IPS-NIHi7 (cell line): ENCODE results near the gene CFAP299.

ENCODE experiments used
- DNase-seq: peaks from one replicate; pipeline ENCODE4 v3.0.0; 2012; ENCODE audit warnings: mixed read lengths; ENCODE audit errors: extremely low spot score

Gene CFAP299

GRCh38 chr4:80831383-80832361 is 496.1 kb downstream of the CFAP299 start:
- no peak for DNase-seq

DNA sequence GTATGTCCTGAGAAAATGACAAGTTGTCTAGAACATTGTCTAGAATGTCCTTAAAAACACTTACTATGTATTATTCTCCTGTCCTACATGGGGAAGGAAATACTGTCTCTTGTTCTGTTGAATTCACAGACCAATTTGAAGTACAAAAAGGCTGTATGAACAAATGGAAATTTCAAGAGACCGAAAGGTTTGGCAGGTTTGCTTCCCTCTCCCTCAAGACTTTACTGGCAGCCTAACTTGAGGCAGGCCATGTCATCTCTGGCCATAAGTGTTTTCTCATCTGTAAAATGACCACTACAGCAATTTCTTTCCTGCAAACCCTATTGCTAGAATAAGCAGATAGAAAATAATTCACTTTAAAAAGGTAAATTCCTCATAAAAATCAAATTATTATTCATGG is 503.8 kb downstream of the CFAP299 start:
- no peak for DNase-seq

DNA sequence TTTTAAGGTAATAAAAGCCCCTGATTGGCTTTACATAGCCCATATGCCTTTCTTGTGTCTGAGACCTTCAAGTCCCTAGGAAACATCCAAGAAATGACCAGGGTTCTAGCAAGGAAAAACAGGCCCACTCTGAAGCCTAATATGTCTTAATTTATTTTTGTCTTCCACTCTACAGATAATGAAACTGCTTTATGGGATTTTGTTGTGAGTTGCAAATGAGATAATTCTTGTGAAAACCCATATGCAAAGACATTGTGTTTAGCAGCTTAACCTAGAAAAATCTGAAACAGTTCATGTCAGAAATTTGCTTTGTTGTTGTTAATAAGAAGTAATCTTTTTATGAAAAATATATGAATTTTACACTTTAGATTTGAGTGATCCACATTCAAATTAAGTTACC is 504.3 kb downstream of the CFAP299 start:
- no peak for DNase-seq

- no peak for DNase-seq
These were observed 504.9 kb downstream of the CFAP299 start for GRCh38 chr4:80840396-80840795.

DNA sequence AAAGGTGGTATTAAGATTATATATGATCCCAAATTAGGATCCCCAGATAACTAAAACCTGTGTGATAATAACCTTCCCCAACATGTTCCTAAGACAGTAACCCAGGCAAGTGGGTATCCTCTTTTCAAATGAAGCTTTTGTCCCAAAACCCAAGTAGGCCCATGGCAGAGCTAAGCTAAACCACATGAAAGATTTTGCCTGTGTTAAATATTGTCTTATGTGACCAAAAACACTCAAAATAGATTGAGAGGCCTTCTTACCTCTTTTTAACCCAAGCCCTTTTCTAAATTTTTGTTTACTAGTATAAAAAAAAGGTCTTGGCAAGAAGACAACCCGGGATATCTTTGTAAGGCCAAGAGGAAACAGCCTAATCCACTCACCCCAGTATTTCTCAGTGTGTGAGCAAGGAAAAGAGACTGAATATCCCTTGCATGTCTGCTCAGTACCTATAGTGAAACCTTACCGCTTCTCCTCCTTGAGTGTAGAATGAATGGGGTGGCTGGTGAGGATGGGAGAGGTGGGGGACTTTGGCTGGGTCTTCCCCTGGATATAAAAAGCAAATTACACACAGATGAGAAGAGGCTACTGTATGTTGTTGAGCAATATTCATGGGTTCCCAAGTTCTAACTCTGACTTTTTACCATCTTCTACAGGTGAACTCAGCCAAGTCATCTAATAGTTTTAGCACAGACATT is 506.2 kb downstream of the CFAP299 start:
- no peak for DNase-seq

GRCh38 chr4:80846210-80846609 is 510.7 kb downstream of the CFAP299 start:
- DNase-seq, result no peak

DNA sequence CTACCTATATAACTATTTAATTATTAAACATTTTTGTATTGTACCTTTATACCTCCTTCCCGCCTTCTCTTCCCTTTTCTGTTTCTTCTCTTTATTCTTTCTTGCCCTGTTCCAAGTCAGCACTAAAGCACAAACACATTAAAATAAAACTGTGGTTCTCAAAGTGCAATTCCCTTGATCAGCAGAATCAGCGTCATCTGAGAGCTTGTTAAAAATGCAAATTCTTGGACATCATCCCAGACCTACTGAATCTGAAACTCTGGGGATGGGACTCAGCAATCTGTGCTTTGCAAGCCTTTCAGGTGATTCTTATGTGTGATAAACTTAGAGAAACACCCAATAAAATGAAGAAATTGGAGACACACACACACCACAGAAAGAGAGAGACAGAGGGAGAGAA is 516.5 kb downstream of the CFAP299 start:
- no peak for DNase-seq

DNA sequence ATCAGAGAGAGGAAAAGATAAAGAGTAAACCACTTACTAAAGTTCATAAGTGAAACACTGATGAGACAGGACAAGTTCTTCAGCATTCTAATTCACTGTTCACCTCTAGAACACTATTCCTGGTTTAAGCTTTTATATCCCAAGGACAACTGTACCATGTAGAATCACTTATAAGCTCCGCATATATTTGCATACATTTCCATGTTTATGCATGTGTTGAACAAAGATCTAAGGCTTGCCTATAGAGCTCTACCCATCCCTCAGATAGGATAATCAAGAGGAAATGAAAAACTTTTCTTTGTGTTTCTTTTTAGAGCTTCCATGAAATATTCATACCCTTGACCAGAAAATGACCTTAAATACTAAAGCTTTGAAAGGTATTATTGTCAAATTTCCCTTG is 538.0 kb downstream of the CFAP299 start:
- DNase-seq, result no peak

DNA sequence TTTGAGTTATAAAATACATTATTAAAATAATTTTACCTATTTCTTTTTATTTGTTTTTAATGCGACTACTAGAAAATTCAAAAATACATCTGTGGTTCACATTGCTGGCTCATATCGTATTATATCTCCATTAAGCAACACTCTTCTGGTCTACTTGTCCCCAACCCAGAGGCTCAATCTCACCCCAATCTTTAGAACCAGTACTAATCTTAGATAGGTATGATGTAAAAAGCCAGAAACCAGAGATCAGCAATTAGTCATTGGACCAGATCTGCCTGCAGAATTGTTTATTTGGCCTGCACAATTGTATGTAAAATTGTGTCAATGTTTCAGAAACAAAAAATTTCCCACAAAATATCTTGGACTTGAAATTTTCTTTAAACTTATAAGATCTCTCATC is 539.4 kb downstream of the CFAP299 start:
- DNase-seq, result no peak

- DNase-seq, result no peak
These were observed 540.1 kb downstream of the CFAP299 start for GRCh38 chr4:80875642-80876041.

DNA sequence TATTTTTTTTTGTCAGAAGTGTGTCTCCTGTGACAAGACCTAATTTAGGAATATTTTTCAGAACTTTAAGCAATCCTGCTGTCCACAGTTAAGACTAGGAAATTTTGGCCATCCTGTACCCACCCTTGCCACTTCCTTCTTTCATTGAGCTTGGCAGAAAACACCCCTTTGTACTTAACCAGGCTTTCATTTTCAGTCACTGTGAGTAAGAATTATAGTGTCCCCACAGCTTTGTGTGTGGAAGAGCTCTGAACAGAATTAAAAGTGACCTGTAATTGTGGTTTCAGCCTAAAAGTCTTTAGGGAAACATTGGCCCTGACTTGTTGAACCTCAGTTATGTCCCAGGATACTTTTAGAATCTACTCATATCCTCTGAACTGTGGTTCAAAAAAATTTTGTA is 541.3 kb downstream of the CFAP299 start:
- no peak for DNase-seq

DNA sequence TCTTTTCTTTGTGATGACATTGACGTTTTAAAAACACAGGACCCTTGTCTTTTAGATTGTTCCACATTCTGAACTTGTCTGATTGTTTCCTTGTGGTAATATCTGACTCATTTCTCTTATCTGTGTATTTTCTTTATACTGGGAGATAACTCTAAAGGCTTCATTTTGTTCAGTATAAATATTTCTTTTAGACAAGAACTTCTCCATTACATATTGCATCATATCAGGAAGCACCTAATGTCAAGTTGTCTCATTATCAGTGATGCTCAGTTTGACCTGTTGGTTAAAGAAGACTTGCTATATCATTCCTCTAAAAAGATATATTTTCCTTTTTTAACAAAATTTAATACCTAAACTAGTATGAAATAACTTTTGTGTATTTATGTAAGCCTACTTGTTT is 542.7 kb downstream of the CFAP299 start:
- DNase-seq, result no peak

DNA sequence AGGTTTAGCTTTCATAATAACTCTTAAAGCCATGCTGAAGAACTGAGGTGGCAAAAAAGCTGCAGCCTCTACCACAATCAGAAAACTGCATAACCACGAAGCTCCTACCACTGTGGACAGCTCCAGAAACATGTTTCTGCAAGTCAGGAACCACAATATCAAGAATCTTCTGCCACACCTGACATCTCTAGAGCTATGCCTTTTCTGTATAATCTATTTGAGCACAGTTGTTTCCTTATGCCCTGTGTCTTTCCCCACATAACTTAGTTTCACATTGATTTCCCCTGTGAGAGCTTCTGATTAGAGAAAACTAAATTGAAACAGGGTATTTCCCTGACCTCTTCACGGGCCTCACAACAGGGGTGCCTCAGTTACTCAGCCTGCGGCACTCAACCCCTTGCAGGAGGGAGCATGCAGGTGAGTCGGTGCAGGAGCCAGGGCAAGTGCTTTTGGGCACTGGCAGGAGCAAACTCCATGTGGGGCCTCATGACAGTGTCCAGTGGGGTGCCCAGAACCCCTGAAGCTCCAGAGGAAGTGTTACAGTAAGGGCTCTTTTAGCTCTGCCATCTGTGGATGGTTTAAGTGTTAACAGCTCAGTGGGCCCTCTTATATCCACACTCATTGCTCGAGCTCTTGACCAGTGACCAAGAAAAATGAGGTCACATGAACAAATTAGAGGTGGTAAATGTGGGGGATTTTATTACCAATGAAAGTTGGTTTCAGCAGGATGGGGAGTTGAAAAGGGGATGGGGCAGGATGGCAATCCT is 562.2 kb downstream of the CFAP299 start:
- no peak for DNase-seq

DNA sequence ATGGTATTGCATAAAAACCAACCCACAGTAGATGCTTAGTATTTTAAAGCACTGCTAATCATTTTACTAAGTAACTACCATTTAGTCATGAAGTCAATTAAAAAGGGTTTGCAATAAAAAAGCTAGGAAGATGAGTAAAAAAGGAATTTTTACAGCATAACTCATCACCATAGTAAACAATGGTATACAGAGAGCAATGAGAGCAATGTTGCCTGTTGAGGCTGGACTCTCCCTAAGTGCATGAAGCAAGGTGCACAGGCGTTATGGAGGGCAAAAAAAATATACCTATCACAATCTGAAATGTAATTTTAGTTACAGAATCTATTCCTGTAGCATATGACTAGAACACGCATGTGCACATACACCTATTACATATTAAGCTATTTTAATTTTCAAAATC is 565.4 kb downstream of the CFAP299 start:
- no peak for DNase-seq

DNA sequence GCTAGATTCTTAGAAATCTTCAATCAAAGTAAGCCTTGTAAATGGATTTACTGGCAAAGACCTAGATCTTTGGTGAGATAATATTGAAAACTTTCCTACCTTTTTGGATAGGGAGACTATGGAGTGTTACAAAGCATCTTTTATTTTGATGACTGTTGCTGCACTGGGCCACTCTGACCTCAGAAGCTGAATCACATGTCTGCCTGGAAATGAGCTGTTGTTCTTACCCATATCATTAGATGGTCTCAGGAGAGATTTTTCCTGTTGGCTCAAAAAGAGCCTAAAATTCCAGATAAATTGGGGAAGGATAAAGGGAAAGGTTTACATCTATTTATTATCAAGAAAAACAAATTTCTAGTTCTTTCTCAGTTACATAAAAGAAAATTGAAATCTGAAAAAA is 567.5 kb downstream of the CFAP299 start:
- no peak for DNase-seq

GRCh38 chr4:80909938-80910337 is 574.4 kb downstream of the CFAP299 start:
- no peak for DNase-seq

- no peak for DNase-seq
These were observed 575.9 kb downstream of the CFAP299 start for GRCh38 chr4:80911458-80911857.

DNA sequence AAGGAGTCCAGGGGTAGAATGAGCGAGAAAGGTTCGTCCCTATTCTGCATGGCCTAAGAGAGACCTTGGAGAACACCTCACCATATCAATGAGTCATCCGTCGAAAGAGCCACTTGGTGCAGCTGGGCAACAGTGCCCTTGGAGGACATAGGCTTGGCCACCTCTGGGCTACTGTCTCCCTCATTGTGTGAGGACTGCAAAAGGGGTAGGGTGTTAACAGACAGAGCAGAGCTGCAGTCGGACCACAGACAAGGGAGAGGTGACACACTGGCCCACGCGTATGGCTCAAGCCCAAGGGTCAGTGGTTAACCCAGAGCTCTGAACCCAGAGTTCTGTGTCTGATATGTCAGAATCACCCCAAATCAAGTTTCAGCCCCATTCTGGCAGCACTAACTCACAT is 576.8 kb downstream of the CFAP299 start:
- DNase-seq, result no peak

- DNase-seq, result no peak
These were observed 577.9 kb downstream of the CFAP299 start for GRCh38 chr4:80913381-80913780.

DNA sequence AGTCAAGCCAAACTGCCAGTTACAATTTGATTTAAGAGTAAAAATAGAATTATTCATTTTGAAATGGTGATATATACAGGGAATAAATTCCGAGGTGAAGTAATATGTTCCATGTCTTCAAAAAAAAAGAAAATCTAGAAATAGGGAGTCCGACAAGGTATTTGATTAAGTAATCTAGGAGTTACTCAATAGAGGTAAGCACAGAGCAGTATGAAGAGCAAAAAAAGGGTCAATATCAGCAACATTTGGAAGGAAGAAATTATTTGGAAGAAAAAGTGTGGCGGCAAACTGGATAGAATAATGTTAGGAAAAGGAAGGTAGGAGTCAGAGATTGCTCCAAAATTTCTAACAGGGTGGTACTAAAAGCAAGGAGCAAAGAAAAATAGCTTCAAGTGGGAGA is 581.2 kb downstream of the CFAP299 start:
- DNase-seq, result no peak

- no peak for DNase-seq
These were observed 582.5 kb downstream of the CFAP299 start for GRCh38 chr4:80918004-80918403.

DNA sequence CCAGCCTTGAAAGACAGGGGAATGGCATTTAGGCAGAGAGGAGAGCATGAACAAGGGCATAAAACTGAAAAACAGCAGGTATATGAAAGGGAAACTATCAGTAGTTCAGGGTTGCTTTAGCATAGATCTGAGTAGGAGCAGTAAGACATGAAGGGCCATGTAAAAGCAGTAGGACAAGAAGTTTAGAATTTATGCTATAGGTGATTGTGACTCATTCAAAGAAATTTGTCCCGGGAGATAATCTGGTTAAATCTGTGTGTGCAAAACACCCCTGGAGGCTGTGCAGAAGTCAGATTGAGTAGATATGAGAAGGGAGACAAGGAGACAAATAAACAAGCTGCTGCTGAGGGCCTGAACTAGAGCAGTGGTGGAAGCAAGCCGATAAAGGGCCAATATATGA is 585.9 kb downstream of the CFAP299 start:
- DNase-seq, result no peak
